ENCODE measurements around the gene MYBBP1A.
A peak's percentile ranks its signal among the peaks of the same experiment; 100 is the strongest.
"Not testable (repeated sequence)": the region's sequence is repeated elsewhere in the genome, so short reads cannot be mapped to it uniquely, and the experiment has no call there.

Gene MYBBP1A
- 124 to 285 reads per million in 2 experiments for total RNA-seq

- DNase-seq (ENCODE audit: low read depth): peak; percentile 95
Observed at GRCh38 chr17:4554997-4555799, at the start of gene MYBBP1A. Gene MYBBP1A, minus strand, starts transcription at chr17:4555384. Its CDS starts 60 bp downstream, at chr17:4555324.

GRCh38 chr17:4604736-4605135 is 49.6 kb upstream of the MYBBP1A start:
- not testable (repeated sequence) for DNase-seq (ENCODE audit: low read depth)

GRCh38 chr17:4604111-4604644 is 49.0 kb upstream of the MYBBP1A start:
- no peak for DNase-seq (ENCODE audit: low read depth)

- DNase-seq (ENCODE audit: low read depth): no peak
Observed at GRCh38 chr17:4602041-4602440, 46.9 kb upstream of the MYBBP1A start.

- no peak for DNase-seq (ENCODE audit: low read depth)
Observed at GRCh38 chr17:4601326-4601725, 46.1 kb upstream of the MYBBP1A start.

- DNase-seq (ENCODE audit: low read depth): no peak
Observed at GRCh38 chr17:4600563-4600962, 45.4 kb upstream of the MYBBP1A start.

GRCh38 chr17:4599505-4600281 is 44.5 kb upstream of the MYBBP1A start:
- DNase-seq (ENCODE audit: low read depth): no peak

GRCh38 chr17:4598776-4599504 is 43.8 kb upstream of the MYBBP1A start:
- DNase-seq (ENCODE audit: low read depth): no peak

- no peak for DNase-seq (ENCODE audit: low read depth)
Observed at GRCh38 chr17:4597975-4598374, 42.8 kb upstream of the MYBBP1A start.

GRCh38 chr17:4596636-4597380 is 41.6 kb upstream of the MYBBP1A start:
- no peak for DNase-seq (ENCODE audit: low read depth)

- DNase-seq (ENCODE audit: low read depth): not testable (repeated sequence)
Observed at GRCh38 chr17:4595685-4596342, 40.6 kb upstream of the MYBBP1A start.

- DNase-seq (ENCODE audit: low read depth): no peak
Observed at GRCh38 chr17:4594931-4595684, 39.9 kb upstream of the MYBBP1A start.

- DNase-seq (ENCODE audit: low read depth): no peak
Observed at GRCh38 chr17:4594406-4594805, 39.2 kb upstream of the MYBBP1A start.

- DNase-seq (ENCODE audit: low read depth): no peak
Observed at GRCh38 chr17:4593021-4593421, 37.8 kb upstream of the MYBBP1A start.

GRCh38 chr17:4592240-4593005 is 37.2 kb upstream of the MYBBP1A start:
- no peak for DNase-seq (ENCODE audit: low read depth)

- DNase-seq (ENCODE audit: low read depth): no peak
Observed at GRCh38 chr17:4591529-4591928, 36.3 kb upstream of the MYBBP1A start.

- no peak for DNase-seq (ENCODE audit: low read depth)
Observed at GRCh38 chr17:4590981-4591453, 35.8 kb upstream of the MYBBP1A start.

- not testable (repeated sequence) for DNase-seq (ENCODE audit: low read depth)
Observed at GRCh38 chr17:4590042-4590441, 34.9 kb upstream of the MYBBP1A start.
